Measurements from ENCODE around the gene RNF10.
A peak's percentile ranks its signal among the peaks of the same experiment; 100 is the strongest.

The RNF10 gene

GRCh38 chr12:120620624-120621023 is 86.5 kb downstream of the RNF10 start:
- TF ChIP-seq CTCF (conservative IDR thresholded peaks at IDR 0.05; ENCODE audit: low read depth, low read length) = no peak
- no peak overlapping the region for H3K4me3 ChIP-seq (ENCODE audit: low read depth, low read length)
- no peak for DNase-seq (ENCODE audit: low read depth)

GRCh38 chr12:120625557-120626419 is 91.6 kb downstream of the RNF10 start:
- peak; percentile 31 for TF ChIP-seq CTCF (conservative IDR thresholded peaks at IDR 0.05; ENCODE audit: low read depth, low read length)
- H3K4me3 ChIP-seq (ENCODE audit: low read depth, low read length) = no peak overlapping the region
- no peak for DNase-seq (ENCODE audit: low read depth)
